Neural cell (in vitro differentiated cells): Measurements from ENCODE around the gene TMEM167A.

Experiments
- EP300 ChIP-seq: fragments of 450-650 bp; conservative IDR thresholded peaks from 2 replicates; pipeline ENCODE4 v1.6.1; 2014; ENCODE audit warnings: antibody characterized with exemption, mild to moderate bottlenecking, moderate library complexity; ENCODE audit not compliant: poor library complexity, severe bottlenecking
- EZH2 ChIP-seq: fragments of 200-600, 300-800 bp; shearing (Covaris generic), sonication (generic); IDR thresholded peaks from 2 replicates; pipeline ENCODE4 v1.6.1; 2014; ENCODE audit warnings: antibody characterized with exemption, low read length, borderline replicate concordance, mild to moderate bottlenecking; ENCODE audit not compliant: insufficient read depth, poor library complexity, severe bottlenecking
- POLR2AphosphoS5 ChIP-seq: IDR thresholded peaks from 2 replicates; pipeline ENCODE4 v1.6.1; 2012
- RAD21 ChIP-seq: fragments of 450-650 bp; conservative IDR thresholded peaks from 2 replicates; pipeline ENCODE4 v1.6.1; 2014; ENCODE audit warnings: antibody characterized with exemption, mild to moderate bottlenecking, moderate library complexity
- TF ChIP-seq, protein P1 (sequence below): fragments of 450-650 bp; IDR thresholded peaks from 2 replicates; pipeline ENCODE4 v1.5.1; 2014; ENCODE audit warnings: antibody characterized with exemption, mild to moderate bottlenecking, moderate library complexity; ENCODE audit not compliant: poor library complexity, severe bottlenecking
- TF ChIP-seq, protein P2 (sequence below): IDR thresholded peaks from 2 replicates; pipeline ENCODE4 v1.6.1; 2012; ENCODE audit warnings: borderline replicate concordance

DNA sequence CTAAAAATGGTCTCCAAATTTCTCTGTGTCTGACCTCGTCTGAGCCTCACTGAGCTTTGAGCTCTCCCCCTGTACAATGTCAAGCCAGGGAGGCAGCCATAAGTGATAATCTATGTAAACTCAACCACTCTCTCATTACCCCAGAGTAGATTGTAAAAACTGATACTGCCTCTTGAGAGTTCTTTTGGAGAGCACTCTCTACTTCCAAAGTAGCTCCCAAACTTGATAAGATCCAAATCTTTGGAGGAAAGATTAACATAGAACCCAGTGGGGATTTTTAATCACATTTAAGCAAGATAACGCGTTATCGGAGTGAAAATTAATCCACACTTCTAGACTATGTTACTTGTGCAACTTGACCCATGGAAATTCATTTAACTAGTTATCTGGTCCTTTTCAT lies 54.9 kb downstream of the TMEM167A start:
- TF ChIP-seq POLR2AphosphoS5 (no peak), EZH2 (no peak), EP300 (no peak), RAD21 (no peak)
- TF ChIP-seq, protein P1, sequence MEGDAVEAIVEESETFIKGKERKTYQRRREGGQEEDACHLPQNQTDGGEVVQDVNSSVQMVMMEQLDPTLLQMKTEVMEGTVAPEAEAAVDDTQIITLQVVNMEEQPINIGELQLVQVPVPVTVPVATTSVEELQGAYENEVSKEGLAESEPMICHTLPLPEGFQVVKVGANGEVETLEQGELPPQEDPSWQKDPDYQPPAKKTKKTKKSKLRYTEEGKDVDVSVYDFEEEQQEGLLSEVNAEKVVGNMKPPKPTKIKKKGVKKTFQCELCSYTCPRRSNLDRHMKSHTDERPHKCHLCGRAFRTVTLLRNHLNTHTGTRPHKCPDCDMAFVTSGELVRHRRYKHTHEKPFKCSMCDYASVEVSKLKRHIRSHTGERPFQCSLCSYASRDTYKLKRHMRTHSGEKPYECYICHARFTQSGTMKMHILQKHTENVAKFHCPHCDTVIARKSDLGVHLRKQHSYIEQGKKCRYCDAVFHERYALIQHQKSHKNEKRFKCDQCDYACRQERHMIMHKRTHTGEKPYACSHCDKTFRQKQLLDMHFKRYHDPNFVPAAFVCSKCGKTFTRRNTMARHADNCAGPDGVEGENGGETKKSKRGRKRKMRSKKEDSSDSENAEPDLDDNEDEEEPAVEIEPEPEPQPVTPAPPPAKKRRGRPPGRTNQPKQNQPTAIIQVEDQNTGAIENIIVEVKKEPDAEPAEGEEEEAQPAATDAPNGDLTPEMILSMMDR: no peak
- TF ChIP-seq, protein P2, sequence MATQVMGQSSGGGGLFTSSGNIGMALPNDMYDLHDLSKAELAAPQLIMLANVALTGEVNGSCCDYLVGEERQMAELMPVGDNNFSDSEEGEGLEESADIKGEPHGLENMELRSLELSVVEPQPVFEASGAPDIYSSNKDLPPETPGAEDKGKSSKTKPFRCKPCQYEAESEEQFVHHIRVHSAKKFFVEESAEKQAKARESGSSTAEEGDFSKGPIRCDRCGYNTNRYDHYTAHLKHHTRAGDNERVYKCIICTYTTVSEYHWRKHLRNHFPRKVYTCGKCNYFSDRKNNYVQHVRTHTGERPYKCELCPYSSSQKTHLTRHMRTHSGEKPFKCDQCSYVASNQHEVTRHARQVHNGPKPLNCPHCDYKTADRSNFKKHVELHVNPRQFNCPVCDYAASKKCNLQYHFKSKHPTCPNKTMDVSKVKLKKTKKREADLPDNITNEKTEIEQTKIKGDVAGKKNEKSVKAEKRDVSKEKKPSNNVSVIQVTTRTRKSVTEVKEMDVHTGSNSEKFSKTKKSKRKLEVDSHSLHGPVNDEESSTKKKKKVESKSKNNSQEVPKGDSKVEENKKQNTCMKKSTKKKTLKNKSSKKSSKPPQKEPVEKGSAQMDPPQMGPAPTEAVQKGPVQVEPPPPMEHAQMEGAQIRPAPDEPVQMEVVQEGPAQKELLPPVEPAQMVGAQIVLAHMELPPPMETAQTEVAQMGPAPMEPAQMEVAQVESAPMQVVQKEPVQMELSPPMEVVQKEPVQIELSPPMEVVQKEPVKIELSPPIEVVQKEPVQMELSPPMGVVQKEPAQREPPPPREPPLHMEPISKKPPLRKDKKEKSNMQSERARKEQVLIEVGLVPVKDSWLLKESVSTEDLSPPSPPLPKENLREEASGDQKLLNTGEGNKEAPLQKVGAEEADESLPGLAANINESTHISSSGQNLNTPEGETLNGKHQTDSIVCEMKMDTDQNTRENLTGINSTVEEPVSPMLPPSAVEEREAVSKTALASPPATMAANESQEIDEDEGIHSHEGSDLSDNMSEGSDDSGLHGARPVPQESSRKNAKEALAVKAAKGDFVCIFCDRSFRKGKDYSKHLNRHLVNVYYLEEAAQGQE: no peak
